Measurements from ENCODE around the gene FRS3.
A peak's percentile ranks its signal among the peaks of the same experiment; 100 is the strongest.
"Not testable (repeated sequence)": the region's sequence is repeated elsewhere in the genome, so short reads cannot be mapped to it uniquely, and the experiment has no call there.

The FRS3 gene

DNA sequence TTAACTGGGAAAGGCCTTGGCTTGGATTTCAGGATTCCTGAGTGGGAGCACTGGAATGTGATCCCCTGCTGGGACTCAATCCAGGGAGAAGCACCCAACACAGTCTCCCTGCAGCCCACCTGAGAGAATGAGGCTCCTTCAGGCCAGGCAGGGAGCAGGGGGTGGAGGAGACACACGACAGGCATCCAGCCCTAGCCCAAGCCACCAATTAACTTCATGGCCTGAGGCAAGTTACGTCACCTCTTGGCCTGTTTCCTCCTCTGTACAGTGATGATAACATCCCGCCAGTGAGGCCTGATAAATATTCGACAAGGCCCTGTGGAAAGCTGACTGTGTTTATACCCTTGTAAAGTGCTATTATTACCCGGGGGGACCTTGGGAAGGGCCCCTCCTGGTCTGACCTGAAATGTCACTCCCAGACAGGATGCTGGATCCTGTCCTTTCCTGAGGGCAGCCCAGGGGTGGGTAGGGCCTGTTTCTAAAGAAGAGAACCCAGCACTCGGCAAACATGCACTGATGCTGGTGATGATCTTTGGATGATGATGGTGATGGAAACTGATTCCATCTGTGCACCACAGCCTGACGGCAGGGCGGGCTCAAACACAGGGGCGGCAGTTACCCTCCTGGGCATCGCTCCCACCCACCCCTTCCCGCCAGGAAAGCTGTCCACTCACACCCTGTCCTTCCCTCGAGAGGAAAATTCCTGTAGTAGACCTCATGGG, 12.4 kb downstream of the FRS3 start:
- DNase-seq = peak; percentile 35

- not testable (repeated sequence) for DNase-seq
Measured at GRCh38 chr6:41766043-41766664, 13.5 kb downstream of the FRS3 start.

GRCh38 chr6:41763470-41763869, 16.2 kb downstream of the FRS3 start:
- no peak for DNase-seq

DNA sequence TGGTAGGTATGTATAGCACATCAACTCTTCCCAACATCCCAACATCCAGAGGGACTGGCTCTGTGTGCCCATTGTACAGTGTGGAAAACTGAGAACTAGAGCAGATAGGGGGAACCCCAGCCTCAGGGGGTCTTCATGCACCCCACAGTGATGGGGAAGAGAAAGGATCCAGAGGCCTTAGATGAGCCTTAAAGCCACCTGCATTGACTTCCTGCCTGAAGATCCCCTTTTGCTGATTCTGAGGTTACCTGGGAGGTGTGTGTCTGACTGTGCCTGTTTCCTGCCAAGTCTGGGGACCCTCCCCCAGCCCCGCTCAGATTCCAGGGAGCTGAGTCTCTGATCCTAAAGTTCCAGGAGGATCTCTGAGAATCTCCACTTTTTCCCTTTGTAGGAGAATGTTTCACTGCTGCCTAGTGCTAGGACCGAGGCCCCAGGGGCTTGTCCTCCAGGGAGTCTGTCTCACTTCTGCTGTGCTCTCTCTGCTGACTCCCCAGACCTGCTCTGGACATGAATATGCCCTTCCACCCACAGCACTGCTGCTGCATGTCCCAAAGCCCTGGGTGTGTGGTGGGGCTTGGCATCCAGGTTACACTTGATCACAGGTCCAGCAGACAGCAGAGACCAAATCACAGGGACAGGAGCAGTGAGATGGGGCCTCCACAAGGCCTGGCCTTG, 19.7 kb downstream of the FRS3 start:
- no peak for DNase-seq

GRCh38 chr6:41759106-41759904, 20.4 kb downstream of the FRS3 start:
- DNase-seq = no peak

DNA sequence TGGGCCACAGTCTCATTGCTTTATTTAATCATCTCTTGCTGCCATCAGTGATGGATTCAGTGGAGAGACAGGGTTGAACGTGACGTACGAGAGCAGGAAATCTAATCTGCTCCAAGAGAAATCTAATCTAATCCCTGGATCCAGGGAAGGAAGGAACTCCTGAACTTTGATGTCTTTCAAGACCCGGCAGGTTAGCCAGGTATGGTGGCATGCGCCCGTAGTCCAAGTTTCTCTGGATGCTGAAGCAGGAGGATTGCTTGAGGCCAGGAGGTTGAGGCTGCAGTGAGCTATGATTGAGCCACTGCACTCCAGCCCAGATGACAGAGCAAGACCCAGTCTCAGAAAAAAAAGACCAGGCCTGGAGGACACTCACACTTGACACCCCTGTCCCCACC, 21.1 kb downstream of the FRS3 start:
- no peak for DNase-seq

- DNase-seq = no peak
Measured at GRCh38 chr6:41757931-41758640, 21.6 kb downstream of the FRS3 start.

GRCh38 chr6:41757271-41757670, 22.4 kb downstream of the FRS3 start:
- DNase-seq = no peak

- no peak for DNase-seq
Measured at GRCh38 chr6:41756354-41756753, 23.3 kb downstream of the FRS3 start.

DNA sequence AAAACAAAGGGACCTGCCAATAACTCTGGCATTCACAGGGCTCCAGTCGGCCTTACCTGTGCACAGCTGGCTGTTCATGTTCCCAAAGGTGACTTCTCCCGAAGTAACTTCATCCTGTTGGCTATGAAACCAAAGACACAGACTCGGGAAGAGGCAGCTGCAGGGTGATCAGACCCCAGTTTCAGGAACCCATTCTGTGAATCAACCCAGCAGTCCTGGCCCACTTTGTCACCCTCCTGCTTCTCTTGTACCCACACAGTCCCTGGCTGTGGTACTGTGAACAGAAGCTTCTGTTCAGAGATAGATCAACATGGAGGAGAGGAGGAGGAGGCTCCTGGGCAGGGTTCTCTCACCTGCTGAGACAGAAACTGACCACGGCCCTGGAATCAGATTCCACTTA, 23.8 kb downstream of the FRS3 start:
- no peak for DNase-seq

DNA sequence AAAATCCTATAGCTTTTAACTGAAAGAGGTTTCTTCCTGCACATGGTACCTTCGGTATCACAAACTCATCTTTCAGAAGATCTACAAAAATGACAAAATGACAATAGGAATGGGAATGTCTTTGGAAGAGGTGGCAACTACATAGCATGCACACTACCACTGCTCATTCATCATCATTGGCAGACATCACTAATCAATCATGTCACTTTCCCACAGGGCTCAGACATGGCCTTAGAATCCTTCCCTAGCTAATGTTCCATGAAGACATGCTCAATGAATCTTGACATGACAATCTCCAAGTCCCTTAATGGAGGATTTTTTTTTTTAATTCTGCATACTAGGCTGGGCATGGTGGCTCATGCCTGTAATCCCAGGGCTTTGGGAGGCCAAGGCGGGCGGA, 29.3 kb downstream of the FRS3 start:
- DNase-seq = no peak

GRCh38 chr6:41748542-41748941, 31.2 kb downstream of the FRS3 start:
- no peak for DNase-seq

- no peak for DNase-seq
Measured at GRCh38 chr6:41748102-41748477, 31.6 kb downstream of the FRS3 start.

- no peak for DNase-seq
Measured at GRCh38 chr6:41747256-41748101, 32.2 kb downstream of the FRS3 start, which contains the start of gene PGC. Gene PGC (minus strand): TSS chr6:41747397. CDS start chr6:41747334, 63 bp downstream.

DNA sequence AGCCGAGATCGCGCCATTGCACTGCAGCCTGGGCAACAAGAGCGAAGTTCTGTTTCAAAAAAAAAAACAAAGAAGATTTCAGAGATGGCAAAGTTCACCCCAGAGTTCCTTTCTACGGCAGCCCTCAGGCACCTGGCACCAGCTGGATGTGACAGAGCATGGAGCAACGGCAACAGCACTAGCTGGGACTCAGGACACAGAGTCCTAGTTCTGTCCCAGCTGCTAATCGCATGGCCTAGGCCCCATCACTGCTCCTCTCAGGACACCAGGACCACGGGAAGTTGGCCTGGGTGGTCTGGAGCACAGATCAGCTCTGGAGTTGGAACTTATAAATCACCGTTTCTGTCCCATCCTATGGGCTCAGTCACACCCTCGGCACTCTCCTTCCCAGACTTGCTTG, 33.6 kb downstream of the FRS3 start:
- DNase-seq = no peak

GRCh38 chr6:41744236-41744787, 35.4 kb downstream of the FRS3 start:
- DNase-seq = no peak

DNA sequence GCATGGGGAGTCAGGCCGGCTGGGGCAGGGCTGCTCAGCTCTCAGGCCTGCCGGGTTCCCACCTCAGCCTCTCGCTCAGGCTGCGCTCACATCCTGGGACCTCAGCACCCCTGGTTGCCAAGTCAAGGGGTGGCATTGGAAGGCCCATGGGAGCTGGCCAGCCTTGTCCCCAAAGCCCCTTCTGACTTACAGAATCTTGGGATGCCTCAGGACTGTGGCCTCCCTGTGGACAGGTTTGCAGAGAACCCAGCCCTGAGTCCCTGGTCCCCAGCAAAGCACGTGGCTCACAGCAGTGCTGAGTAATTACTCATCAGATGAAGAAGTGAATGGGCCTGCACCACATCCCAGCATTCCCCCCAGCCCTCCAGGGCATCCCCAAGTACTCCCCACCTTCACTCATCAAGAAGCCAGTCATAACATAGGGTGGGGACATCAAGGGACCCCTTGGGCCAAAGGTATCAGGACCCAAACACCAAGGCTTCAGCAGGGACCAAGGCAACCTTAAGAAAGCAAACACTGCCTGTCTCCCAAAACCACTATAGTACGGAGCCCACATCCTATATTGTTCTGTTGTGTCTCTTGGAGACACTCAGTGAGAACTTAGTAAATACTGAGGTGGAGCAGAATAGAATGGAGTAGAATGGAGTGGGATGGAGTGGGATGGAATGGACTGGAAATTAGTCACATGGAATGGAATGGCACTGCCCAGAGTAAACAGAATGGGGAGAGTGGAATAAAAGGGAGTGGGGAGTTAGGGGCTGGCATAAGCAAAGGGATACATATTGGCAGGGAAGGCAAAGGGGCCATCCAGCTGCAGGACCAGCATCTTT, 36.1 kb downstream of the FRS3 start:
- DNase-seq = no peak

- no peak for DNase-seq
Measured at GRCh38 chr6:41741625-41742490, 37.8 kb downstream of the FRS3 start.

Data from GOT3 (cell line).